Stimulated activated CD4-positive, alpha-beta T cell treated with anti-CD3 and anti-CD28 coated beads, TNF-alpha, amount 100 ng/mL, for 48 hours (primary cell): ENCODE data around the gene KCNH2.
A peak's percentile ranks its signal among the peaks of the same experiment; 100 is the strongest.
"Not testable (repeated sequence)": the region's sequence is repeated elsewhere in the genome, so short reads cannot be mapped to it uniquely, and the experiment has no call there.

Experiments used
- DNase-seq, 3 donors: peaks; one replicate each; pipeline ENCODE4 v3.0.0-alpha.2; 2020; ENCODE audit warnings: low read depth in 3 of 3

The KCNH2 gene

GRCh38 chr7:151012911-151013347, 34.8 kb upstream of the KCNH2 start:
- no peak for DNase-seq

GRCh38 chr7:151012031-151012692, 34.0 kb upstream of the KCNH2 start:
- DNase-seq: no peak

GRCh38 chr7:151011616-151012015, 33.5 kb upstream of the KCNH2 start:
- DNase-seq: not testable (repeated sequence)

GRCh38 chr7:151011097-151011409, 32.9 kb upstream of the KCNH2 start:
- no peak for DNase-seq

DNA sequence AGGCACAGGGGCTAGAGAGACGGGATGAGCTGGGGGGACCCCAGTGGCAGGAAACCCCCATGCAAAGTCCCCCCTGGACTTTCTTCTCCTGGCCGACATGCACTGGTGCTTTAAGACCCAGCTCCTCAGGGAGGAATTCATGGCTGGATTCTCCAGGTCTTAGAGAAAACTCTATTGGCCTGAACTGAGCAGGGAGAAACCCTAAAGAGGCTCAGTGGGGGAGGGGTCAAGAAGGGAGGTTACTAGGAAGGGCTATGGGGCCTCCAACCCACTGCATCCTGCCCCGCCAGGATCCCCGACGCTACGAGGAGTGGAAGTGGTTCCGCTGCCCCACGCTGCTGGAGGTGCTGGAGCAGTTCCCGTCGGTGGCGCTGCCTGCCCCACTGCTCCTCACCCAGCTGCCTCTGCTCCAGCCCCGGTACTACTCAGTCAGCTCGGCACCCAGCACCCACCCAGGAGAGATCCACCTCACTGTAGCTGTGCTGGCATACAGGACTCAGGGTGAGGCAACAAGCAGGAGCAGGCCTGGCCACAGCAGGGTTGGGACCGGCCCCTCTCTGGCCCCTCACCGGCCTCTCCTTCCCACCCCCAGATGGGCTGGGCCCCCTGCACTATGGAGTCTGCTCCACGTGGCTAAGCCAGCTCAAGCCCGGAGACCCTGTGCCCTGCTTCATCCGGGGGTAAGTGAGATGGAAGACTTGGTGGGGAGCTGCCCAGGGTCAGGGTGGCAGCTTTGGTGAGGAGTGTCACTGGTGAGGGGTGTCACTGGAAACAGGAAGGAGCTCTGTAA, 32.4 kb upstream of the KCNH2 start:
- DNase-seq: no peak

GRCh38 chr7:151010037-151010306, 31.9 kb upstream of the KCNH2 start:
- DNase-seq: no peak

DNA sequence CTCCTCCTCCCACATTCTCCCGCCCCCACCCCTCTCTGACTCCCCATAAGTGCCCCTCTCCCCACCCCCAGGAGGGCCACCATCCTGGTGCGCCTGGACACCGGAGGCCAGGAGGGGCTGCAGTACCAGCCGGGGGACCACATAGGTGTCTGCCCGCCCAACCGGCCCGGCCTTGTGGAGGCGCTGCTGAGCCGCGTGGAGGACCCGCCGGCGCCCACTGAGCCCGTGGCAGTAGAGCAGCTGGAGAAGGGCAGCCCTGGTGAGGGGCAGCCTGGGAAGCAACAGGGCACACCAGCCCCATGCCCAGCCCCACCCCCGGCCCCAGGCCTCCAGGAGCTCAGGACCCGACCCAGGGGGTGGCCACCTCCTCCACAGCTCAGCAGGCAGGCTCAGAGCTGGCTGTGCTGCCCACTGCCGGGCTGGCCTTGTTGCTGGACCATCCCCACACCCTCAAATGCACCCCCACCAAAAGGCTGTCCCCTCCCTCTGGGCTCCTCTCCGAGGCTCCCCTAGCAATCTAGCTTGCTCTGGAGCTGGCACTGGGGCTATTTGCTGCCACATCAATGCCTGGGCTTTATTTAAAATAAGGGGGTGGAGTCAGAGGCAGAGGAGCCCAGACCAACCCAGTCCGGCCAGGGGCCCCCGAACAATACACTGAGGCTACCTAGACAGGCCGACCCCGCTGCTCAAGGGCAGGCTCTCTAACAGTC, 31.4 kb upstream of the KCNH2 start:
- DNase-seq: no peak

- DNase-seq: peak; percentile 64 to 83 (median 78)
Measured at GRCh38 chr7:151008511-151009323, 30.6 kb upstream of the KCNH2 start.

- no peak for DNase-seq
Measured at GRCh38 chr7:151008143-151008510, 30.0 kb upstream of the KCNH2 start.

GRCh38 chr7:151007469-151007898, 29.4 kb upstream of the KCNH2 start:
- no peak for DNase-seq

GRCh38 chr7:151006590-151007300, 28.6 kb upstream of the KCNH2 start:
- DNase-seq: no peak

DNA sequence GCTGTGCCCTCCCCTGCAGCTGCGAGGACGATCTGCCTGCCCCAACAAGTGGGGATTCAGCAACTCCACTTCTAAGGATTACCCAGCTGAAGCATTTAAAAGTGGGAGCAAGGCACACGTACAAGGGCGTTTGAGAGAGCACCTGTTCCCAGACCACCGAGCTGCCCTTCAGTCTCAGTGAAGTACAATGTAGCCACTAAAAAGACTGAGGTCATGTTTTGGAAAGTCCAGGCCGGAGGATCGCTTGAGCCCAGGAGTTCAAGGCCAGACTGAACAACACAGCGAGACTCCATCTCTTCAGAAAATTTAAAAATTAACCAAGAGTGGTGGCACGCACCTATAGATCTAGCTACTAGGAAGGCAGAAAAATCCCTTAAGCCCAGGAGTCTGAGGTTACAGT, 27.4 kb upstream of the KCNH2 start:
- no peak for DNase-seq

- DNase-seq: no peak
Measured at GRCh38 chr7:151003572-151003971, 25.5 kb upstream of the KCNH2 start.

- DNase-seq: no peak
Measured at GRCh38 chr7:151001546-151001945, 23.4 kb upstream of the KCNH2 start.

DNA sequence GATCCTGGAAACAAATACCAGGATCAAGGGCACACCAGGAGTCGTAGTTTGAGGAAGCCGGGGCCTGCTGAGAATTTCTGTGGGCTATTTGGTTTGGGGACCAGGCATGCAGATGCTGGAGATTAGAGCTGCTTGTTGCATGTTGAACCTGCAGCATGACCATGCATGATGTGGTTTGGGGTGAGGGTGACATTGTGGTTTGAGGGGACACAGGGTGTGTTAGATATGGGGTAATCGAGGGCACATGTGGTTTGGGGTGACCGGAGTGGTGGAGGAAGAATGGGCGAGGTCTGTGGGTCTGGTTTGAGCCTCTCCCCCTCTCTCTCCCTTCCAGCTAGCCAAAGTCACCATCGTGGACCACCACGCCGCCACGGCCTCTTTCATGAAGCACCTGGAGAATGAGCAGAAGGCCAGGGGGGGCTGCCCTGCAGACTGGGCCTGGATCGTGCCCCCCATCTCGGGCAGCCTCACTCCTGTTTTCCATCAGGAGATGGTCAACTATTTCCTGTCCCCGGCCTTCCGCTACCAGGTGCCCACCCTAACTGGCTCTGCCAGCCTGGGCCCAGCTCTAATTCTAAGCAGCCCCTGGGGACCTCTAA, 22.9 kb upstream of the KCNH2 start:
- DNase-seq: no peak

GRCh38 chr7:150999497-151000230, 21.5 kb upstream of the KCNH2 start:
- no peak for DNase-seq

DNA sequence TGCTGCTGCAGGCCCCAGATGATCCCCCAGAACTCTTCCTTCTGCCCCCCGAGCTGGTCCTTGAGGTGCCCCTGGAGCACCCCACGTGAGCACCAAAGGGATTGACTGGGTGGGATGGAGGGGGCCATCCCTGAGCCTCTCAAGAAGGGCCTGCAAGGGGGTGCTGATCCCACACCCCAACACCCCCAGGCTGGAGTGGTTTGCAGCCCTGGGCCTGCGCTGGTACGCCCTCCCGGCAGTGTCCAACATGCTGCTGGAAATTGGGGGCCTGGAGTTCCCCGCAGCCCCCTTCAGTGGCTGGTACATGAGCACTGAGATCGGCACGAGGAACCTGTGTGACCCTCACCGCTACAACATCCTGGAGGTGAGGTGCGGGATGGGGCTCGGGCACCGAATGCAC, 20.9 kb upstream of the KCNH2 start:
- DNase-seq: no peak

- no peak for DNase-seq
Measured at GRCh38 chr7:150998341-150998740, 20.2 kb upstream of the KCNH2 start.

- DNase-seq: no peak
Measured at GRCh38 chr7:150997817-150998216, 19.7 kb upstream of the KCNH2 start.

- no peak for DNase-seq
Measured at GRCh38 chr7:150997075-150997511, 19.0 kb upstream of the KCNH2 start.
